GM19240 (cell line): ENCODE results near the gene MAP4K1.
A peak's percentile ranks its signal among the peaks of the same experiment; 100 is the strongest.

Source experiments
- DNase-seq: peaks from one replicate; pipeline ENCODE4 v3.0.0; 2011; ENCODE audit warnings: low spot score; ENCODE audit not compliant: insufficient read length

Gene MAP4K1

GRCh38 chr19:38617764-38618589 is at the start of gene MAP4K1:
MAP4K1 (minus strand) TSS chr19:38617953; CDS start chr19:38617895, 58 bp downstream.
- DNase-seq = peak; percentile 51

DNA sequence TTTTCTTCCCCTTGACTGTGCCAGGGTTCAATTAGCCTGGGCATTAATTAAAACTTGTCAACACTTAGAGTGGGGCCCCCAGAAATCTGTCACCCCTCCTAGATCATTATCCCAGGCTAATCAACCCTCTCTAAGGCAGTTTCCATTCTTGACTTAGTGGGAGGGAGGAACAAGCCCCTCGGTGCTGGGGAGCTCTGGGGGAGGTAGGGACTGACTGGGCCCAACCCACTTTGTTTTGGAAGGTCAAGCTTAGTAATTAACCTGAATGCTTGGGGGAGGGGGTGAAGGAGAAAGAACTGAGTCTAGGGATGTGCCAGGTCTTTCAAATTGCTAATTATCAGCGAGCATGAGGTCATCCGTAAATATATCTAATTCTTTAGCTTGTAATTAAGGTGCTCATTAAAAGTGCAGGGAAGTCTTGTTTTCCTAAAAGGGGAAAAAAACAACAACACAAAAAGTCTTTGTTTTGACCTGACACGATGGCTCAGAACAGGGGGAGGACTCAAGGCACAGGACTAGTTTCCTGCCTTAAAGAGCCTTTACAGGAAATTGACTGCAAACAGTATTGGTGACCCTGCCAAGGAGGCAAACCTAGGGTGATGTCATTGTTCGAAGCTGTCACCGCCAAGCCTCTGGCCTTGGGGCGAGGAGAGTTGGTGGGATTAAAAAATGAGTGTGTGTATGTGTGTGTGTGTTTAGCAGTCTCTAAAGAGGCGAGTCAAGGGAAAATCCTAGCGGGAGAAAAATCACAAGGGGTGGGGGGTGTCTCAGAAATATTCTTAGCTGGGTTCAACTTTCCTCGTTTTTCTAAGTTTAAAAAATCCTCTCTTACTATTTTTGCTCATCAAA is 49.1 kb upstream of the MAP4K1 start:
- DNase-seq = peak; percentile 68

DNA sequence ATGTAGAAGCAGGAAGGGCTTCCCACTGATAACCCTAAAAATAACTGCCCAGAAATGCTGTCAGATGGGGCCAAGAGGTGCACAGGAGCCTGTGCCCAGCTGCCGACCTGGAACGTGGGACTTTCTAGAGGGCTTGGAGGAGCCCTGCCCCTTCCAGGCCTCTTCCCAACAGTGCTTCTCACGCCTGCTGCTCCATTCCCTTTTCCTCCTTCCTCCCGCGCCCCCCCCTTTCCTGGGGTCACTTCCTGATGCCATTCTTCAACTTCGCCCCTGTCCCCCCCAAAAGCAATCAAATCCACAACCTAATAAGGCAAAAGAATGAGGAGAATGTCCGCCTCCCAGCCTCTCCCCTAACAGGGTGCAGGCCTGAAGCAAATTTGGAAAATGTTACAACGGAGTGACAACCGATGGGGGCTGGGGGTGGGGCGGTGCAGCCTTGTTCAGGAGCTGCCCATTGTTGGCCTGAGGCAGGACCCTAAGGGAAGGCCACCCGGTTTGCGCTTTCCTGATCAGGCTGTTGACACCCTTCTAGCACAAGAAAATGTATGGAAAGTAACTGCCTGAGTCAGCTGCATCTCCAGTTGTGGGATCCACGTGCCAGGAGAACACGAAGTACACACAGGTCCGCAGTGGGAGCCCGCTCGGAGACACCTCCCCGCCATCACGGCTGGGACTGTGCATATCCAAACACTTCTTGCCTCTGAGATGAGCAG is 48.4 kb upstream of the MAP4K1 start:
- no peak for DNase-seq

- no peak for DNase-seq
These were observed 47.6 kb upstream of the MAP4K1 start for GRCh38 chr19:38665219-38665931.

GRCh38 chr19:38664503-38665211 is 46.9 kb upstream of the MAP4K1 start:
- no peak for DNase-seq

GRCh38 chr19:38663957-38664502 is 46.3 kb upstream of the MAP4K1 start:
- DNase-seq = no peak

DNA sequence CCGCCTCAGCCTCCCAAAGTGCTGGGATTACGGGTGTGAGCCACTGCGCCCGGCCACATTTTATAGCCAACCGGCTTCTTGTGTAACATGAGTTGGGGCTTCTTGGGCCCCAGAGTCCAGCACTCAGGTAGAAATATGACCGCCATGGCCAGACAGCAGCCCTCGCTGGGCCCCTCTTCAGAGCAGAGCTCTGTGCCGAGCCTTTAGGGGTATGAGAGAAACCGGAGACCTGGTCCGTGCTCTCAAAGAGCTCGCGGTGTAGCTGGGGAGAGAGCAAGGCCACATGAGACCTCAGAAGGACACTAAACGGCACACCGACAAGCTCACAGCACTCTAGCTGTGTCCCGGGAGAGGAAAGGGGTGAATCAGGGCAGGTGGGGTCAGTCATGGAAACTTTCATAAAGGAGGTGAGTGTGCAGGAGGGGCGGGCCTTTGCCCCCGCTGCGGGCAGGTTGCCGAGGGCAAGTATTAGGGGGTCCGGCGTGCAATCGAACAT is 45.5 kb upstream of the MAP4K1 start:
- DNase-seq = no peak

GRCh38 chr19:38662537-38663155 is 44.9 kb upstream of the MAP4K1 start:
- no peak for DNase-seq

- no peak for DNase-seq
These were observed 44.2 kb upstream of the MAP4K1 start for GRCh38 chr19:38661996-38662395.

- DNase-seq = no peak
These were observed 43.4 kb upstream of the MAP4K1 start for GRCh38 chr19:38661136-38661535.

DNA sequence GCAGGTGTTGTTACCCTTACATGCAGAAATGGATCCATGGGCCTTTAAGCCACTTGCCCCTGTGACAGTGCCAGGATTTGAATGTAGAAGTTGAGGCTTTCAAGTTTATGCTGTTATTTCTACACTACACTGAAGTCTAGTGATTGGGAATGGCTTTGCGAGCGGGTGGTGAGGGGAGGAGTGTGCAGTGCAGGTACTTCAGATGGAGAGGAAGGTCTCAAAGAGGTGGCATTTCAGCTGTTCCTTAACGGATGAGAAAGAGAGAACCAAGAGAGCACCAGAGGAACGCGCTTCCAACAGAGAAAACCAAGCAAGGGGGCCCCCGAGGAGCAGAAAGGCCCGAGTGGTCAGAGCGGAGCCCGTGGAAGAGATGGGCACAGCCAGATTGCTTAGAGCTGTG is 43.0 kb upstream of the MAP4K1 start:
- no peak for DNase-seq

DNA sequence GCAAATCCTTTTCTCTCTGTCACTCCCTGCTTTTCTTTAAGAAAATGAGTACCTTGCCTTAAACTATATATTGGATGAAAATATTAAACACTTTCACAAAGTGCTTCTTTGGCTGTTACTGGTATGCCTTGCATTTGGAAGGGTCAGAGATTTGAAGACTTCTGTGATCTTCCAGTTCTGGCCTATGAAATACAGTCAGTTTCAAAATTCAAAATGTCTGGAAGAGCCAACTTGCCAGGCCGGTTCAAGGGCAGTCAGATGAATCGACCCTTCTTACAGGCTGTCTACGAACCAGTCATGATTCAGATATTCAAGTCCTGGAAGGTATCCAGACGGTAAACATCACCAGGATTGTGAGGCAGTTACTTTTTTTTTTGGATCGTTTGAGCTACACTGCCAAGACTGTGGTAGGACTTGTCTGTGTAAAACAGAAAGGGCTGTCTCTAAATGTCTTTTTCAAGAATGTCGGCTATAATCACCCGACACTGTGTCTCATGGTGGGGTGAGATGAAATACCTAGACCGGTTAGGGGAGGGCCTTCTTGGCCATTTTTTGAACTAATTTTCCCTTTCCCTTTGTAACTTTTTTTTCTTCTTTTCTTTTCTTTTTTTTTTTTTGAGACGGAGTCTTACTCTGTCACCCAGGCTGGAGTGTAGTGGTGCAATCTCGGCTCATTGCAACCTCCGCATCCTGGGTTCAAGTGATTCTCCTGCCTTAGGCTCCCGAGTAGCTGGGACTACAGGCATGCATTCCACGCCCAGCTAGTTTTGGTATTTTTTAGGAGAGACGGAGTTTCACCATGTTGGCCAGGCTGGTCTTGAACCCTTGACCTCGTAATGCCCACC is 40.9 kb upstream of the MAP4K1 start:
- DNase-seq = no peak

DNA sequence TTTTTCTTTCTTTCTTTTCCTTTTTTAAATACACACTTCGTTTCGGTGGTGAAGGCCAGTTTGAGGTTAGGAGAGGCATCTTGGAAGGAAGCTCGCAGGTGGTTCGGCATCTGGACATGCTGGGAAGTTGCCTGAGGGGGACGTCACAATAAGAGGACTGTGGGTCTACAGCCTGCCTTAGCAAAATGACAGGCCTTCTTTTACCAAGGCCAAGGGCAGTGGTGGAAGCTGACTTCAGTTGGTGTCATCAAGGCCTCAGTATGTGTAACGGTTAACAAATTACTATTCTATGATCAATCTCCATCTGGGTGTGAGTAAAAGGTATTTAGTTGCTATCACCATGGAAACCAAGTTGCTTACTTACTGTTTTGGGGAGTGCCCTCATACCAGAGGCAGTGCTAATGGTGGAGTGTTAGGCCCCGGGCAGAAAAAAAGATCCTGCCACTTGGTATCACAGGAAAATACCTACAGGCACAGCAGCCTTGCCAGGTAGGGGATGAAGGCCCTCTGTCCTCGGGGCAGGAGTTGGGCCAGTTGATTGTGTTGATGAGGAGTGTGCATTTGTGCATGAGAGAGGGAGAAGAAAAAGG is 40.0 kb upstream of the MAP4K1 start:
- DNase-seq = no peak

DNA sequence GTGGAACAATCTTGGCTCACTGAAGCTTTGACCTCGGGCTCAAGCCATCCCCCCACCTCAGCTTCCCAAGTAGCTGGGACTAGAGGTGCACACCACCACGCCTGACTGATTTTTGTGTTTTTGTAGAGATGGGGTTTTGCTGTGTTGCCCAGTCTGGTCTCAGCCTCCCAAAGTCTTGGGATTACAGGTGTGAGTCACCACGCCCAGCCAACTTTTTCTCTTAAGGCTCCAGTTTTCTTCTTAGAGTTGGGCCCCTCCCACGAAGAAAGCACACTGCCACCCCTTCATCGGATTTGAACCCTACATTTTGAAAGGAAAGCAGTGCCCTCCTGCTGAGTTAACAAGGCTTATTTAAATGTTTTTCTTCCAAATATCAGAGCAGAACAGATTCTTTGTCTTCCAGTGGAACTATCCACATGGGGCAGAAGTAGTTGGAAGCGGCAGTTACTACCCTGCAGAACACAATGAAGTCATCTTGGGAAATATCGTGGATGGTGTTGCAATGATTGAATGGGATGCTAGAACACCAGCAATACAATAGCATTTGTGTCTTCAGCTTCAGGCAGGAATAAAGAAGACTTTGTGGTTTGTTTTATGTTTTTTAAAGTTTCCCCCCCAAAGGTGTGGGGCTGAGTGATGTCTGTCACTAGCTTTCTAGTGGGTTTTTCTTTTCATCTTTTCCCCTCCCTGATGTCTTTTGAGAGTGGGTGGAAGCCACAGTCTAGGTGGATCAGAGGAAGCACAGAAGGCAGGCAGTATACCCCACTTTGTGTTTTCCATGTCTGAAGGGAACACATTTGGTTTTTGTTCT is 38.6 kb upstream of the MAP4K1 start:
- DNase-seq = no peak

DNA sequence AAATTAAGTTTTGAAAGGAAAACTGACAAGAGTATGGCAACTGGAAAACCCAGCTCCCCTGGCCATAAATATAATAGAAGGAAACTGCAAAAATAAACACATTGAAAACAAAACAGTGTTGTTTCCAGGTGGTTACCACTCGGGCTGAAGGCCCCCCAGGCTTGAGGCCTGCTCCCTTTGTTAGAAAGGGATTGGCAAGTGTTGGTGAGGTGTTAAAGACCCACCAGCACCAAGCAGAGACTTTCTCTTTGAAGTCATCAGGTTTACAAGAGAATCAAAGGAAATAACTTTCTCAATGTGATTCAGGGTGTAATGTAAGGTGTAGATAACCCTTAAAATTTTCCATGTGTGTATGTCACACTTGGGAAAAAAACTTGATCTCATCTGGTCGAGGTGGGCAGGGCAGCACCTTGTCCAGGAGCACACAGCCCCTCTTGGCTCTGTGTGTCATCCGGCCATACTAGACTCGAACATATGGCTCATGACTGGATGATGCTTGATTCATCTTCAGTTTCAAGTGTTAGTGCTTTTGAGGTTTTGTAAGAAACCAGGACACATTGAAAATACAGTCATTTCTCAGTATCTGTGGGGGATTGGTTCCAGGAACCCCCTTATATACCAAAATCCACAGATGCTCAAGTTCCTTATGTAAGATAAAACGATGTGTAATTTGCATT is 37.5 kb upstream of the MAP4K1 start:
- no peak for DNase-seq

DNA sequence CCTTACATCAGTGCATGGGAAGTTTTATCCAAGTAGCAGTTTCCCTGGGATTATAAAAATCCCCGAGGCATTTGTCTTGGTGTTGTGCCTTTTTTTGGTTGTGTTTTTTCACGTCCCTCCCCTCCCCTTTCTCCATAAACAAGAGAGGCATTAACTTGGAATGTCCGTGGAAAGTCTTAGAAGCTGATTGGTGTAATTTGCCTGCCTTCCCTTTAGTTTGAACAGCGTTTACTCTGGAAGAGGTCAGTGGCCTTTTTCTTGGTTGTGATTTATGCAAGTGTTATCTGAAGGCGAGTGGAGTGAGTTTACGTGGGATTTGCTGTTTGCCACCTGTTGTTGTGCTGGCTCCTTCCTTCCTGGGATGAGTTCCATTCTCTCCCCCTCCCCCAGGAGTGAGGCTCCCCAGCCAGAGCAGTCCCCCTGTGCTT is 36.9 kb upstream of the MAP4K1 start:
- no peak for DNase-seq

- DNase-seq = no peak
These were observed 35.3 kb upstream of the MAP4K1 start for GRCh38 chr19:38653028-38653571.
